Vagina (tissue), 2 donors: Measurements from ENCODE around the gene FGF22. TPM values are rescaled to one million over a fixed set of nuclear protein-coding genes. Genes with fewer than 3 reads are reported as not detected.

Experiments
- DNase-seq, 2 donors: peaks; one replicate each; pipeline ENCODE4 v3.0.0-alpha.2; 2017; ENCODE audit errors: extremely low spot score in 2 of 2
- H3K27ac ChIP-seq: fragments of 200-600 bp; sonication (generic); one replicate; pipeline ENCODE4 v1.5.1; 2019
- H3K27me3 ChIP-seq: fragments of 200-600 bp; sonication (generic); one replicate; pipeline ENCODE4 v1.5.1; 2019
- H3K36me3 ChIP-seq, 2 donors: fragments of 200-600 bp; sonication (generic); one replicate each; pipeline ENCODE4 v1.5.1; 2017 to 2019
- H3K4me1 ChIP-seq: fragments of 200-600 bp; sonication (generic); one replicate; pipeline ENCODE4 v1.5.1; 2019
- H3K4me3 ChIP-seq, 2 donors: fragments of 200-600 bp; sonication (generic); 1 replicate in 1 of 2; 2 replicates in 1 of 2; pipeline ENCODE4 v1.5.1; 2016 to 2019
- H3K9me3 ChIP-seq: fragments of 200-600 bp; sonication (generic); one replicate; pipeline ENCODE4 v1.5.1; 2019
- CTCF ChIP-seq, 3 experiments: fragments of 450-650 bp in 2 of 3; fragments of 200-600 bp in 1 of 3; sonication (generic) in 1 of 3; IDR thresholded peaks; one replicate each; pipeline ENCODE4 v1.5.1; 2017 to 2019; ENCODE audit warnings: antibody characterized with exemption in 3 of 3, mild to moderate bottlenecking in 2 of 3, moderate library complexity in 2 of 3
- POLR2A ChIP-seq, 2 donors: fragments of 450-650 bp; IDR thresholded peaks; one replicate each; pipeline ENCODE4 v1.6.1; 2017; ENCODE audit warnings: antibody characterized with exemption in 2 of 2, mild to moderate bottlenecking in 2 of 2, moderate library complexity in 2 of 2
- POLR2AphosphoS5 ChIP-seq, 2 donors: sonication (generic); formaldehyde crosslinking; IDR thresholded peaks; one replicate each; pipeline ENCODE4 v1.9.0; 2017; ENCODE audit warnings: antibody characterized with exemption in 2 of 2, mild to moderate bottlenecking in 2 of 2, low read depth in 1 of 2; ENCODE audit not compliant: insufficient read depth in 1 of 2
- intact Hi-C: fragments of 100-400 bp; cut with DNase I; formaldehyde crosslinking; loops from one replicate; pipeline ENCODE4 v1.15.1; 2023
- total RNA-seq: library from RNA; depleted of rRNA; stranded (reverse); fragments of >200 nt; gene quantifications from one replicate; pipeline ENCODE4 v1.2.3, GENCODE V29; 2016

Gene FGF22
- total RNA-seq, 1 donor from 2014 or later, result not detected

- no peak overlapping the region for H3K4me3 ChIP-seq
- no peak for DNase-seq
- no peaks in the 10 kb centered on the region for H3K9me3 ChIP-seq
- intact Hi-C loops, result no loop called here
- H3K27ac ChIP-seq, result no peak overlapping the region
- H3K27me3 ChIP-seq, result no peaks in the 10 kb centered on the region
- no peak for TF ChIP-seq POLR2AphosphoS5 (IDR thresholded peaks at IDR 0.05; ENCODE audit: insufficient read depth in 1 of 2, low read depth in 1 of 2)
- TF ChIP-seq POLR2A (IDR thresholded peaks at IDR 0.05), result no peak
- no peak for TF ChIP-seq CTCF (IDR thresholded peaks at IDR 0.05)
- H3K4me1 ChIP-seq, result no peaks in the 10 kb centered on the region
- peaks cover 0 to 54% of the 10 kb centered on the region in 2 donors for H3K36me3 ChIP-seq
Observed at GRCh38 chr19:621819-622218, 17.9 kb upstream of the FGF22 start.

GRCh38 chr19:622666-623065, 17.0 kb upstream of the FGF22 start:
- H3K4me1 ChIP-seq, result no peaks in the 10 kb centered on the region
- no peak overlapping the region for H3K27ac ChIP-seq
- H3K27me3 ChIP-seq, result no peaks in the 10 kb centered on the region
- intact Hi-C loops, result no loop called here
- H3K36me3 ChIP-seq, result peaks cover 0 to 49% of the 10 kb centered on the region in 2 donors
- no peak for TF ChIP-seq POLR2AphosphoS5 (IDR thresholded peaks at IDR 0.05; ENCODE audit: insufficient read depth in 1 of 2, low read depth in 1 of 2)
- TF ChIP-seq POLR2A (IDR thresholded peaks at IDR 0.05), result no peak
- no peak for TF ChIP-seq CTCF (IDR thresholded peaks at IDR 0.05)
- DNase-seq, result no peak
- H3K4me3 ChIP-seq, result no peak overlapping the region
- H3K9me3 ChIP-seq, result no peaks in the 10 kb centered on the region

GRCh38 chr19:623175-623916, 16.3 kb upstream of the FGF22 start:
- no peak overlapping the region for H3K4me3 ChIP-seq
- H3K27me3 ChIP-seq, result no peaks in the 10 kb centered on the region
- intact Hi-C loops, result no loop called here
- DNase-seq, result no peak
- no peaks in the 10 kb centered on the region for H3K9me3 ChIP-seq
- H3K4me1 ChIP-seq, result no peaks in the 10 kb centered on the region
- H3K36me3 ChIP-seq, result peaks cover 0 to 48% of the 10 kb centered on the region in 2 donors
- TF ChIP-seq POLR2A (IDR thresholded peaks at IDR 0.05), result no peak
- no peak for TF ChIP-seq CTCF (IDR thresholded peaks at IDR 0.05)
- no peak for TF ChIP-seq POLR2AphosphoS5 (IDR thresholded peaks at IDR 0.05; ENCODE audit: insufficient read depth in 1 of 2, low read depth in 1 of 2)
- no peak overlapping the region for H3K27ac ChIP-seq

- no peak for DNase-seq
- H3K36me3 ChIP-seq, result peaks cover 0 to 46% of the 10 kb centered on the region in 2 donors
- intact Hi-C loops, result no loop called here
Observed at GRCh38 chr19:623974-624373, 15.7 kb upstream of the FGF22 start.

GRCh38 chr19:624433-625109, 15.1 kb upstream of the FGF22 start:
- no peak for DNase-seq
- H3K36me3 ChIP-seq, result peaks cover 0 to 46% of the 10 kb centered on the region in 2 donors
- H3K27ac ChIP-seq, result no peak overlapping the region
- no peaks in the 10 kb centered on the region for H3K9me3 ChIP-seq
- intact Hi-C loops, result no loop called here
- no peak overlapping the region for H3K4me3 ChIP-seq
- TF ChIP-seq CTCF (IDR thresholded peaks at IDR 0.05) (no peak), POLR2A (IDR thresholded peaks at IDR 0.05) (no peak), POLR2AphosphoS5 (IDR thresholded peaks at IDR 0.05; ENCODE audit: insufficient read depth in 1 of 2, low read depth in 1 of 2) (no peak)
- no peaks in the 10 kb centered on the region for H3K27me3 ChIP-seq
- no peaks in the 10 kb centered on the region for H3K4me1 ChIP-seq

More at GRCh38 chr19:623974-624373, 15.7 kb upstream of the FGF22 start:
- no peaks in the 10 kb centered on the region for H3K27me3 ChIP-seq
- no peaks in the 10 kb centered on the region for H3K4me1 ChIP-seq
- H3K4me3 ChIP-seq, result no peak overlapping the region
- no peak overlapping the region for H3K27ac ChIP-seq
- no peaks in the 10 kb centered on the region for H3K9me3 ChIP-seq
- TF ChIP-seq POLR2A (IDR thresholded peaks at IDR 0.05) (no peak), POLR2AphosphoS5 (IDR thresholded peaks at IDR 0.05; ENCODE audit: insufficient read depth in 1 of 2, low read depth in 1 of 2) (peak in 1 of 2 donors; percentile 52)
